NK-92 treated with Interleukin-12 subunit alpha and Interleukin-12 subunit beta, amount 100 ng/mL, for 24 hours (cell line): Measurements from ENCODE around the gene MTUS2.
A peak's percentile ranks its signal among the peaks of the same experiment; 100 is the strongest.
"Not testable (repeated sequence)": the region's sequence is repeated elsewhere in the genome, so short reads cannot be mapped to it uniquely, and the experiment has no call there.

Source experiments
- DNase-seq: peaks from one replicate; lab custom pipeline; 2025; lab: John Stamatoyannopoulos, UW

The MTUS2 gene

DNA sequence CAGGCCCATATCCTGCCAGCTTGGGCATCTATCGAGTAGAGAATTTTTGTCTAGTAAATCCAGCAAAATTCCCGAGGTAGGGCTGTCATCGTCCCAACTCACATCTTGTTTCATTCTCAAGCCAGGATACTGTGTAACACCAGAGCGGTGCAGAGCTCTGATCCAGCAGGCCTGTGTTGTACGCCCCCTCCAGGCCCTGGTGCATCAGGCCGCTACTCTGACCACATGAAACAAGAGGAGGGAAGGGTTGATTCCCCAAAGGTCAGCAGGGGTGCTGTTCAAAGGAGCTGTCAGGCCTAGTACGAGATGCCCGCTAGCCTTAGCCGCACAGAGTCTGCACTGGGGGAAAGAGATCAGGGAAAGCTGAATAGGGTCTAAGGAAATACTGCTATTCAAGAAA, 499.3 kb downstream of the MTUS2 start:
- no peak for DNase-seq

DNA sequence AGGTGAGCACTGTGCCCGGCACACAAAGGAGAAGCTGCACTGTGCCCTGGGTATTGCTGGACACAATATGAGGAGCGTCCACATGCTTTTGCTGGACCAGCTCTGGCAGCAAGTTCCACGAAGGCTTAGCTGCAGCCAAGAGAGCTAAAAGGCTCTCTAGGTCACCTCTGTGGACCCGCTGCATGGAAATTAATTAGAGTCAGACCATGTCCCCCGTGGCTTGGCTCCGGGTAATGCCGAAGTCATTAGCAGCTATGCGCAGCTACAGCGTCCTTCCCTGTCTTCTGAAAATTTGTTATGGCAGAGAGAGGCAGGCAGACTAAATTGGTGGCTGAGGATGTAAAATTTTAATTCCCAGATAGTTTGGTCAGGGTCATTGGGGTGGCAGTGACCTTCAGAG, 503.8 kb downstream of the MTUS2 start:
- DNase-seq = no peak

DNA sequence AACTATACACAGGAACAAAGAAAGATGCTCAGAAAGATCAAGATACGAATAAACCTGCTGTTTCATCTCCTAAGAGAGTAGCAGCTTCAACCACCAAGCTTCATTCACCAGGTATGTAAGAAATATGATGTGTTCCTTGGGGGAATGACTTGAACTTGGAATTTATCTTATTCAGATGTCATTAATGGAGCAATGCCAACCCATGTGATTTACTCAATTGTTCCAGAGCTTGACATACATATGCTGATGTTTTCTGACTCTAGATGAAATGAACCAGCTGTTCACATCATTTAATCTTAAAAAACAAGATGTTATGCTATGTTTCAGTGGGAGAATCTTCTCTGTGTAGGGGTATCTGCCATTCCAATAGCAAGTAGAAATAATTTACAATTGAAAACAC, 504.5 kb downstream of the MTUS2 start:
- DNase-seq = no peak

GRCh38 chr13:29328501-29328900, 508.4 kb downstream of the MTUS2 start:
- no peak for DNase-seq

- DNase-seq = no peak
These were observed 516.2 kb downstream of the MTUS2 start for GRCh38 chr13:29336356-29336755.

DNA sequence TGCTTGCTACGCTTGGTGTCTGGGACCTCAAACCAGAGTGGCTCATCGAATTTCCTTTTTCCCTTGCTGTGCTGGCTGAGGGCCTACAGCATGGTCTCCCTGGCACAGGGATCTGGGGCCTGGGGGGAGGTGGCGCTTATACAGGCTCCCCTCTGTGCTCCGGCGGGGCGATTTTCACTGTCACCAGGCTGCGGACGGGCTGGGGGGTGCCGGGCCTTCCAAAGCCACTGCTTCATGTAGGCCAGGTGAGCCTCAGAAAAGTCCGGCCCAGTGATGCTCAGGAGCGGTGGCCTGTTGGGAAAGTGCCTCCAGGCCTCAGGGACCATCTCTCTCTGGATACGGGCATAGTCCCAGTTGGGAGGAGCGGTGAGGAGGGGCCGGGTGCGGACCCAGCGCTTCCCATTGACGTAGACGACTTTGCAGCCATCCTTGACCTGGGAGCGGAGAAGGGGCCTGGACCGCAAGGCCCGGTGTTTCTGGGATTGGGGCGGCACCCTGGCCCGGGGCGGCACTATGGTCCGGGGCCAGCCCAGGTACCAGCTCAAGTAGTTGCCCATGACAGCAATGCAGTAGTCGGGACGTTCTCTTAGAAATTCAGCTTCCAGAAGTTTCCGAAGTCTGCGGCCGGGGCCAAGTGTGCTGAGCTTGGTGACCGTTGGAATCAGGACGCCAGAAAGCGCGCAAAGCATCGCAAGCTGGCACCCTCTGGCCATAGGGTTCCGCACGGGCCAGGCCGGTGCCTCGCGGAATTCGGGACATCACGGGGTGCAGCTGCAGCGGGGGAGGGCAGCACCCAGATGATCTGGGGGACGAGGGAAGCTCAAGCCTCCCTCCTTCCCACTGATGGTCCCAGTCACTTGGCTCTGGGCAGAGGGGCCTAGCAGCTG, 519.5 kb downstream of the MTUS2 start:
- no peak for DNase-seq

DNA sequence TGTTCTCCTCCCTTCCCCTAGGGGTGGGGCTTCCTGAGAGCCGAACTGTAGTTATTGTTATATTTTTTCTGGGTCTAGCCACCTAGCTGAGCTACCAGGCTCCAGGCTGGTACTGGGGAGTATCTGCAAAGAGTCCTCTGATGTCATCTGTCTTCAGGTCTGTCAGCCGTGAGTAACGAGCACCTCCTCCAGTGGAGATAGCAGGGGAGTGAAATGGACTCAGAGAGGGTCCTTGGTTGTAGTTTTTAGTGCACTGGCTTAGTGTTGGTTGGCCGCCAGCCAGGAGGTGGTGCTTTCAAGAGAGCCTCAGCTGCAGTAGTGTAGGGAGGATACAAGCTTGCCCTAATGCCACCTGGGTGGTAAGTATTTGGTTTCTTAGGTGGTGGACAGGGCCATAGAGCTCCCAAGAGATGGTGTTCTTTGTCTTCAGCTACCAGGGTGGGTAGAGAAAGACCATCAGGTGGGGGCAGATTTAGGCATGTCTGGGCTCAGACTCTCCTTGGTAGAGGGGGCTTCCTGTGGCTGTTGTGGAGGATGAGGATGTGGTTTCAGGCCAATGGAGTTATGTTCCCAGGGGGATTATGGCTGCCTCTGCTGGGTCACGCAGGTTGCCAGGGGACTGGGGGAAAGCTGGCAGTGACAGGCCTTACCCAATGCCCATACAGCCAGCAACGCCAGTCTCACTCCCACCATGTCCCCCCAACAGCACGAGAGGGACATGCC, 525.9 kb downstream of the MTUS2 start:
- not testable (repeated sequence) for DNase-seq

GRCh38 chr13:29355029-29355428, 534.9 kb downstream of the MTUS2 start:
- no peak for DNase-seq

DNA sequence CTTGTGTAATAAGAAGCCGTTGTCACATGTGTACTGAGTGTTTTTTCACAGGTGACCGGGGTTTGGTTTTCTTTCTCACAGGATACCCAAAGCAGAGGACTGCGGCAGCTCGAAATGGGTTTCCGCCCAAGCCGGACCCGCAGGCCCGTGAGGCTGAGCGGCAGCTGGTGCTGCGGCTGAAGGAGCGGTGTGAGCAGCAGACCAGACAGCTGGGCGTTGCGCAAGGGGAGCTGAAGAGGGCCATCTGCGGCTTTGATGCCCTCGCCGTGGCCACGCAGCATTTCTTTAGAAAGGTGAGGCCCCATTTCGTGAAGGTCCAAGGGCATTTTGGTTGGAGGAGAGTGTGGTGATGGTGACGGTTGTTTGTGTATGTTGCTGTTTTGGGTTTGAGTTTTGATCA, 539.0 kb downstream of the MTUS2 start:
- DNase-seq = no peak

DNA sequence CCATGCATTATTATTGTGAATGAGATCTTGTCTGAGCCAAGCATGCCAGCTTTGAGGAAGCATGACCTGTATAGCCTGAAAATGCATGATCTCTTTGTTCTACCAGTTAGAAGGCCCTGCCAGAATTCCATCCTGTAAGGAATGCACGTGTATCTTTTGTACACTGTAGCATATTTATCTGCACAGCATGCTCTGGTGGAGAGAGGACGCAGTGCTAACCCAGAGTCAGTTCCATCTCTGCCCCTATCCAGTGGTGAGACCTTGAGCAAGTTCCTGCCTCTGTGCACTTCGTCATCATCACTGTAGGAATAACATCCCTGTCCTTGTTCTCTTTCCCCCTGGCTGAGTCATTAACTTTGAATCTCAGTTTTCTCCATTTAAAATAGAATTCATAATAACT, 541.6 kb downstream of the MTUS2 start:
- no peak for DNase-seq

- peak; percentile 8 for DNase-seq
These were observed 542.9 kb downstream of the MTUS2 start for GRCh38 chr13:29362849-29363604.

GRCh38 chr13:29369060-29369743, 549.1 kb downstream of the MTUS2 start:
- DNase-seq = no peak

GRCh38 chr13:29379281-29379680, 559.1 kb downstream of the MTUS2 start:
- no peak for DNase-seq

GRCh38 chr13:29379865-29380264, 559.7 kb downstream of the MTUS2 start:
- no peak for DNase-seq

GRCh38 chr13:29382021-29382420, 561.9 kb downstream of the MTUS2 start:
- no peak for DNase-seq

DNA sequence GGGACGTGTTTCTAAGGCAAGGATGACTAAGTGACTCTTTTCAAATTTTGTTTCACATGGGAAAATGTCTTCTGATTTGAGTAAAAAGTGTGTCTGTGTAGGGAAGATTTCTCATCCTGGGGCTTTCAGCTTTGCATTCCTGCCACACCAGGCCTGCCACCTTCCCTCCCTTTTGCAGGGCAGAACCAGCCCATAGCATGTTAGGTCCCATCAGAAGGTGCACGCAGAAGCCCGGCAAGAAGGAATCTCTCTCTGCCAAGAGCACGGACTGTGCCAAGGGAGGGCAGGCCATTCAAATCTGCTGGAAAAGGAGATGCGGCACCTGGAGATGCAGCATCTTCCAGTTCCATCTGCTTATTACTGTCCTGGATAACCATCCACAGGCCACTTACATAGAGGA, 563.3 kb downstream of the MTUS2 start:
- no peak for DNase-seq

DNA sequence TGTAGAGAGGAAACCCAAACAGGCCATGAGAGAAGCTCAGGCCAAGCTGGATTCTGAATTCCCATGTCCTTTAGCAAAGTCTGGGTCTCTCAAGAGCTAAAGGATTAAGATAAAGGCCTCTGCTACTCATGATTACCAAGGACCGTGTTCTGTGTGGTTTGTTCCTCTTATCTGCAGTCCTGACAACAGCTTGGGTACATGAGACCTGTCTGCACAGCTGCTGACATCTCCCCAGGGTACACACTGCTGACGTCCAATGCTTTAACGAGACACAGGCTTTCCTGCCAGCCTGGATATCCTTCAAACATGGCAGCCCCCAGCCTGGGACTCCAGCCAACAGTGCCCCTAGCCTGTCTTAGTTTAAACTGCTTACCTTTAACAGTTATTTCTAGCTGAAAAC, 564.3 kb downstream of the MTUS2 start:
- no peak for DNase-seq

DNA sequence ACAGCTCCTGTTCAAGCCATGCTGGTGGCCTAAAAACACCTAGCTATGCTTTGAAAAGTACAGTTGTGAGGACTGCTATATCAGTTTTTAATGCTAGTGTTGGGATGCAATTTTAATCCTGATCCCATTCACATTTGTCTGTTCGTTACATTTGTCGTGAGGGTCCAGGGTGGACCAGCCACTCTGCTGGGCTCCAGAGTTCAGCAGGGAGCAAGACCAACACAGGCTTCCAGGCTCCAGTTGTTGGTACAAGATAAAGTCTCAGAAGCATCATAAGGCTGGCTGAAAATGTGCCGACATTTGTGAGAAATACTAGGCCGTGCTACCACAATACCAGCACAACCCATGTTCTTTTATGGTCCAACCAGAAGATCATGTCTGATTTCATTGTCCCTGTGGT, 564.7 kb downstream of the MTUS2 start:
- no peak for DNase-seq

DNA sequence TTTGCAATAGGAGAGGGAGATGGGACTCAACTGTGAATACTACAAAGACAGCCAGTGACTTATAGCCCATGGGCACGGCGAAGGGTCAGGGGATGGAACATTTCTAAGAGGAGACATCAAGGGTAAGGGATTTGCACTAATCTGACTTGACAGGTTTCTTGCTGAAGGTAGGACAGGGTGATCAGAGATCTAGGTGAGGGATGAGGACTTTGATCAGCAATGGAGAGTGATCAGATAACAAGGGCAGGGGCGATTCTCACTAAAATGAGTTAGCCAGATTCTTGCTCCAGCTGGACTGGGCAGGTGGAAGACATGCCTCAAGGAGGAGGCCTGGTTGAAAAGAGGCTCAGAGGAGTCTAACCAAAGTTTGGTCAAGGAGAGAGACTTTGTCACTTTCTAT, 566.1 kb downstream of the MTUS2 start:
- DNase-seq = no peak

GRCh38 chr13:29390598-29390997, 570.5 kb downstream of the MTUS2 start:
- DNase-seq = not testable (repeated sequence)

DNA sequence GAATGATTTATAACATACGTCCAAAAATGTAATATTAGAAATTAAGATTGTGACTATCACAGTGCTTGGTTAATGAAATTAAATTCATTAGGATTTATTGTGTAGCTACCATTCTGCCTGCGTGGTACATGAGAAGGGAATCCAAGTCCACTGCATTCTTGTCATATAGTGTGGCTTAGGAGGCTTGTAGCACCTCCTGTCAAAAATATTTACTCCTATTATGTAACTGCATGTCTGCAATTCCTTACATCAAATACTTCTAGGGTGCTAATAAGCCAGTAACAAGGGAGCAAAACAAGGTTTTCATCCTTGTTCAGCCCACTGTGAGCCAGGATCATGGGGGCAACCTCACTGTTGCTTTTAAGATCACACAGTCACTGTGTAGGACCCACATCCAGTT, 576.3 kb downstream of the MTUS2 start:
- DNase-seq = no peak

GRCh38 chr13:29397265-29397664, 577.1 kb downstream of the MTUS2 start:
- no peak for DNase-seq
